NCI-H2171 (cell line): ENCODE results near the gene POU2F2.
A peak's percentile ranks its signal among the peaks of the same experiment; 100 is the strongest.
"Not testable (repeated sequence)": the region's sequence is repeated elsewhere in the genome, so short reads cannot be mapped to it uniquely, and the experiment has no call there.

Experiments
- DNase-seq: peaks from one replicate; lab custom pipeline; 2025; lab: John Stamatoyannopoulos, UW

POU2F2 gene

GRCh38 chr19:42100241-42100640 lies 32.0 kb downstream of the POU2F2 start:
- not testable (repeated sequence) for DNase-seq

- peak; percentile 14 for DNase-seq
Observed at GRCh38 chr19:42099336-42099925, 32.8 kb downstream of the POU2F2 start.

- DNase-seq, result no peak
Observed at GRCh38 chr19:42098781-42099180, 33.5 kb downstream of the POU2F2 start.

GRCh38 chr19:42097461-42097860 lies 34.8 kb downstream of the POU2F2 start:
- DNase-seq, result no peak

- no peak for DNase-seq
Observed at GRCh38 chr19:42096255-42096837, 35.9 kb downstream of the POU2F2 start.

GRCh38 chr19:42095814-42096230 lies 36.4 kb downstream of the POU2F2 start:
- no peak for DNase-seq

GRCh38 chr19:42095142-42095813 lies 37.0 kb downstream of the POU2F2 start:
- no peak for DNase-seq

GRCh38 chr19:42093926-42094325 lies 38.3 kb downstream of the POU2F2 start:
- DNase-seq, result no peak

- DNase-seq, result no peak
Observed at GRCh38 chr19:42093505-42093904, 38.7 kb downstream of the POU2F2 start.

- peak; percentile 61 for DNase-seq
Observed at GRCh38 chr19:42092350-42092749, 39.9 kb downstream of the POU2F2 start.

GRCh38 chr19:42091742-42092141 lies 40.5 kb downstream of the POU2F2 start:
- DNase-seq, result no peak

- no peak for DNase-seq
Observed at GRCh38 chr19:42091300-42091699, 40.9 kb downstream of the POU2F2 start.

- no peak for DNase-seq
Observed at GRCh38 chr19:42090672-42091071, 41.6 kb downstream of the POU2F2 start.

- DNase-seq, result no peak
Observed at GRCh38 chr19:42089772-42090171, 42.5 kb downstream of the POU2F2 start.

GRCh38 chr19:42089191-42089750 lies 43.0 kb downstream of the POU2F2 start:
- no peak for DNase-seq

GRCh38 chr19:42088471-42089190 lies 43.6 kb downstream of the POU2F2 start:
- DNase-seq, result no peak

- DNase-seq, result no peak
Observed at GRCh38 chr19:42086770-42087550, 45.3 kb downstream of the POU2F2 start.

GRCh38 chr19:42086188-42086736 lies 46.0 kb downstream of the POU2F2 start:
- no peak for DNase-seq

GRCh38 chr19:42083537-42083936 lies 48.7 kb downstream of the POU2F2 start:
- no peak for DNase-seq

- DNase-seq, result no peak
Observed at GRCh38 chr19:42081584-42082203, 50.6 kb downstream of the POU2F2 start.
